Stimulated activated CD4-positive, alpha-beta T cell treated with anti-CD3 and anti-CD28 coated beads, Interleukin-4, amount 100 ng/mL, for 48 hours (primary cell): ENCODE results near the gene CEBPA.

Source experiments
- DNase-seq, 2 donors: peaks; one replicate each; pipeline ENCODE4 v3.0.0-alpha.2; 2020; ENCODE audit warnings: low read depth in 2 of 2

CEBPA gene

DNA sequence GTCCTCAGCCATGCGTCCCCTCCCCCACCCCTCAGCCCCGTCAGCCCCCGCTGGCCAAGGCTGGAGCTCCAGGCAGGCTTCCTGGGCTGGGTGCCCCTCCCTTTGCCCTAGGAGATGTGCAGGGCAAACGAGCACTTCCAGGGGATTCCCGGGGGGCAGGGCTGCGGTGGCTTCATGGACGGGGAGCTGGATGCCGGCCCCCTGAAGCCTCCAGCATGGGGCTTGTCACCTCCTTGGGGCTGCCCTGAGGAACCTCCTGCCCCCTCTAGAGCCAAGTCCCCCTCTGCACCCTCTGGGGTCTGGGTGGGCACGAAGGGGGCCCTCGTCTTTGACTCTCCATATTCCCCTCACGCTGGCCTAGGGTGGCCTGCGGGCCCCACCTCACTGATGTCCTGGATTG lies 51.3 kb downstream of the CEBPA start:
- DNase-seq: no peak

DNA sequence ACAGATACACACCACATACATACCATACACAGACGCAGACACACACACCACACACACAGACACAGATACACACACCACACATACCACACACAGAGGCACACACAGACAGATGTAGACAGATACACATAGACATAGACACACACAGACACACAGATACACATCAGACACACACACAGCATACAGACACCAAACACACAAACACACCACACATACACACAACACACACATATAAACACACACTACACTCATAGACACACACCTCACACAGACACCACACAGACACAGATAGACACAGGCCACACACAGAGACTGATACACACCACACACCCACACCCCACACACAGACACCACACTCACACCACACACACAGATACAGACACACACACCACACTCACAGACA lies 51.8 kb downstream of the CEBPA start:
- no peak for DNase-seq
